SK-N-SH treated with all-trans-retinoic acid at 6 μM for 48 hours (cell line): Measurements from ENCODE around the gene GGNBP2.

Source experiments
- ATAC-seq: fragments of 200-7000 bp; cut with Tn5 transposase; 3 replicates; pipeline ENCODE4 v1.9.1; 2020; ENCODE audit warnings: mild to moderate bottlenecking, moderate library complexity
- ARNTL ChIP-seq: fragments of 450-650 bp; formaldehyde crosslinking; IDR thresholded peaks from 2 replicates; pipeline ENCODE4 v1.5.0; 2020; ENCODE audit warnings: low read depth, mild to moderate bottlenecking, moderate library complexity, borderline replicate concordance
- BACH2 ChIP-seq: fragments of 250-450 bp; sonication (Bioruptor Pico); IDR thresholded peaks from 2 replicates; pipeline ENCODE4 v1.9.0; 2021; ENCODE audit warnings: mild to moderate bottlenecking, borderline replicate concordance
- ESRRG ChIP-seq: fragments of 250-450 bp; sonication (Bioruptor Pico); IDR thresholded peaks from 2 replicates; pipeline ENCODE4 v1.6.1; 2021; ENCODE audit warnings: mild to moderate bottlenecking
- GLIS3 ChIP-seq: fragments of 250-450 bp; sonication (Bioruptor Pico); IDR thresholded peaks from 2 replicates; pipeline ENCODE4 v1.5.0; 2020; ENCODE audit warnings: mild to moderate bottlenecking, moderate library complexity
- ISL1 ChIP-seq: fragments of 250-450 bp; sonication (Bioruptor Pico); IDR thresholded peaks from 2 replicates; pipeline ENCODE4 v2.1.2; 2022; ENCODE audit warnings: mild to moderate bottlenecking, moderate library complexity
- OSR1 ChIP-seq: fragments of 250-450 bp; sonication (Bioruptor Pico); IDR thresholded peaks from 2 replicates; pipeline ENCODE4 v1.8.0; 2022; ENCODE audit warnings: moderate library complexity, mild to moderate bottlenecking, inconsistent platforms
- PPARA ChIP-seq: fragments of 250-450 bp; sonication (Bioruptor Pico); IDR thresholded peaks from 2 replicates; pipeline ENCODE4 v1.5.0; 2020; ENCODE audit warnings: mild to moderate bottlenecking, borderline replicate concordance
- RARB ChIP-seq: fragments of 250-450 bp; sonication (Bioruptor Pico); IDR thresholded peaks from 2 replicates; pipeline ENCODE4 v1.8.0; 2021; ENCODE audit warnings: mild to moderate bottlenecking, moderate library complexity
- SNAI2 ChIP-seq: fragments of 250-450 bp; sonication (Bioruptor Pico); IDR thresholded peaks from 2 replicates; pipeline ENCODE4 v1.5.0; 2020; ENCODE audit warnings: mild to moderate bottlenecking, moderate library complexity
- TCF4 ChIP-seq: fragments of 250-450 bp; sonication (Bioruptor Pico); IDR thresholded peaks from 2 replicates; pipeline ENCODE4 v1.8.0; 2021; ENCODE audit warnings: mild to moderate bottlenecking, moderate library complexity, borderline replicate concordance
- TOX ChIP-seq: fragments of 250-450 bp; sonication (Bioruptor Pico); IDR thresholded peaks from 2 replicates; pipeline ENCODE4 v1.8.0; 2021; ENCODE audit warnings: mild to moderate bottlenecking, moderate library complexity, borderline replicate concordance
- ZC3H10 ChIP-seq: fragments of 250-450 bp; sonication (Bioruptor Pico); IDR thresholded peaks from 2 replicates; pipeline ENCODE4 v1.5.1; 2021; ENCODE audit warnings: mild to moderate bottlenecking, moderate library complexity
- ZFP3 ChIP-seq: fragments of 250-450 bp; sonication (Bioruptor Pico); IDR thresholded peaks from 2 replicates; pipeline ENCODE4 v1.5.0; 2020; ENCODE audit warnings: mild to moderate bottlenecking, moderate library complexity
- ZFP30 ChIP-seq: fragments of 450-650 bp; formaldehyde crosslinking; IDR thresholded peaks from 2 replicates; pipeline ENCODE4 v1.5.0; 2022; ENCODE audit warnings: mild to moderate bottlenecking, moderate library complexity
- ZNF565 ChIP-seq: fragments of 450-650 bp; formaldehyde crosslinking; conservative IDR thresholded peaks from 2 replicates; pipeline ENCODE4 v1.5.0; 2020; ENCODE audit warnings: low read depth, mild to moderate bottlenecking, moderate library complexity
- ZNF70 ChIP-seq: fragments of 450-650 bp; formaldehyde crosslinking; IDR thresholded peaks from 2 replicates; pipeline ENCODE4 v1.5.0; 2020; ENCODE audit warnings: mild to moderate bottlenecking, moderate library complexity
- ZNF8 ChIP-seq: fragments of 450-650 bp; formaldehyde crosslinking; IDR thresholded peaks from 2 replicates; pipeline ENCODE4 v1.5.0; 2020; ENCODE audit warnings: mild to moderate bottlenecking, moderate library complexity
- TF ChIP-seq, protein P1 (sequence below): fragments of 250-450 bp; sonication (Bioruptor Pico); IDR thresholded peaks from 2 replicates; pipeline ENCODE4 v1.8.0; 2021; ENCODE audit warnings: low read depth, mild to moderate bottlenecking, moderate library complexity, borderline replicate concordance
- TF ChIP-seq, protein P2 (sequence below): fragments of 250-450 bp; sonication (Bioruptor Pico); IDR thresholded peaks from 2 replicates; pipeline ENCODE4 v1.5.0; 2020; ENCODE audit warnings: mild to moderate bottlenecking, moderate library complexity
- TF ChIP-seq, protein P3 (sequence below): fragments of 250-450 bp; sonication (Bioruptor Pico); IDR thresholded peaks from 2 replicates; pipeline ENCODE4 v1.5.1; 2020; ENCODE audit warnings: low read depth, mild to moderate bottlenecking, moderate library complexity
- TF ChIP-seq, protein P4 (sequence below): fragments of 250-450 bp; sonication (Bioruptor Pico); IDR thresholded peaks from 2 replicates; pipeline ENCODE4 v1.8.0; 2020; ENCODE audit warnings: mild to moderate bottlenecking, moderate library complexity, borderline replicate concordance
- TF ChIP-seq, protein P5 (sequence below): fragments of 250-450 bp; sonication (Bioruptor Pico); IDR thresholded peaks from 2 replicates; pipeline ENCODE4 v1.5.1; 2021; ENCODE audit warnings: mild to moderate bottlenecking, moderate library complexity

The GGNBP2 gene

DNA sequence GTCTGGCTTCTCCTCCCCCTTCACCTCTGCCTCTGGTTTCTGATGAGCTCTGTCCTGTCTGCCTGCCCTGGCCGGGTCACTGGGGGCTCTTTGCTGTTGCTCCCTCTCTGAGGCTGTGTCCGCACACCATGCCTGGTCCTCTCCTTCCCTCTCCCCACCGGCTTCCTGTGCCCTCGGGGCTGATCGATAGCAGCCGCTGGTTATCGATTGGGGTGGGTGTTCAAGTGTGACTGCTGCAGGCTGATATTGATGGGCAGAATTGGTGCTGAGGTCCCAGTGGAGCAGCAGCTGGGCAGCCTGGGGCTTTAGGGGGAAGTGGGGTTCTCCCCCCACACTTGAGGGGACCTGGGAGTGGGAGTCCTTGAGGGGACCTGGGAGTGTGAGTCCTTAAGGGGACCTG, 73.1 kb downstream of the GGNBP2 start:
- TF ChIP-seq ZC3H10 (CRISPR knock-in tag) = no peak
- no peak for TF ChIP-seq ESRRG
- TF ChIP-seq, protein P1, sequence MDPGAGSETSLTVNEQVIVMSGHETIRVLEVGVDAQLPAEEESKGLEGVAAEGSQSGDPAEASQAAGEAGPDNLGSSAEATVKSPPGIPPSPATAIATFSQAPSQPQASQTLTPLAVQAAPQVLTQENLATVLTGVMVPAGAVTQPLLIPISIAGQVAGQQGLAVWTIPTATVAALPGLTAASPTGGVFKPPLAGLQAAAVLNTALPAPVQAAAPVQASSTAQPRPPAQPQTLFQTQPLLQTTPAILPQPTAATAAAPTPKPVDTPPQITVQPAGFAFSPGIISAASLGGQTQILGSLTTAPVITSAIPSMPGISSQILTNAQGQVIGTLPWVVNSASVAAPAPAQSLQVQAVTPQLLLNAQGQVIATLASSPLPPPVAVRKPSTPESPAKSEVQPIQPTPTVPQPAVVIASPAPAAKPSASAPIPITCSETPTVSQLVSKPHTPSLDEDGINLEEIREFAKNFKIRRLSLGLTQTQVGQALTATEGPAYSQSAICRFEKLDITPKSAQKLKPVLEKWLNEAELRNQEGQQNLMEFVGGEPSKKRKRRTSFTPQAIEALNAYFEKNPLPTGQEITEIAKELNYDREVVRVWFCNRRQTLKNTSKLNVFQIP = no peak
- TF ChIP-seq SNAI2 (CRISPR knock-in tag) = no peak
- TF ChIP-seq ZFP30 (CRISPR knock-in tag) = no peak
- no peak for TF ChIP-seq PPARA (CRISPR knock-in tag)
- TF ChIP-seq, protein P2, sequence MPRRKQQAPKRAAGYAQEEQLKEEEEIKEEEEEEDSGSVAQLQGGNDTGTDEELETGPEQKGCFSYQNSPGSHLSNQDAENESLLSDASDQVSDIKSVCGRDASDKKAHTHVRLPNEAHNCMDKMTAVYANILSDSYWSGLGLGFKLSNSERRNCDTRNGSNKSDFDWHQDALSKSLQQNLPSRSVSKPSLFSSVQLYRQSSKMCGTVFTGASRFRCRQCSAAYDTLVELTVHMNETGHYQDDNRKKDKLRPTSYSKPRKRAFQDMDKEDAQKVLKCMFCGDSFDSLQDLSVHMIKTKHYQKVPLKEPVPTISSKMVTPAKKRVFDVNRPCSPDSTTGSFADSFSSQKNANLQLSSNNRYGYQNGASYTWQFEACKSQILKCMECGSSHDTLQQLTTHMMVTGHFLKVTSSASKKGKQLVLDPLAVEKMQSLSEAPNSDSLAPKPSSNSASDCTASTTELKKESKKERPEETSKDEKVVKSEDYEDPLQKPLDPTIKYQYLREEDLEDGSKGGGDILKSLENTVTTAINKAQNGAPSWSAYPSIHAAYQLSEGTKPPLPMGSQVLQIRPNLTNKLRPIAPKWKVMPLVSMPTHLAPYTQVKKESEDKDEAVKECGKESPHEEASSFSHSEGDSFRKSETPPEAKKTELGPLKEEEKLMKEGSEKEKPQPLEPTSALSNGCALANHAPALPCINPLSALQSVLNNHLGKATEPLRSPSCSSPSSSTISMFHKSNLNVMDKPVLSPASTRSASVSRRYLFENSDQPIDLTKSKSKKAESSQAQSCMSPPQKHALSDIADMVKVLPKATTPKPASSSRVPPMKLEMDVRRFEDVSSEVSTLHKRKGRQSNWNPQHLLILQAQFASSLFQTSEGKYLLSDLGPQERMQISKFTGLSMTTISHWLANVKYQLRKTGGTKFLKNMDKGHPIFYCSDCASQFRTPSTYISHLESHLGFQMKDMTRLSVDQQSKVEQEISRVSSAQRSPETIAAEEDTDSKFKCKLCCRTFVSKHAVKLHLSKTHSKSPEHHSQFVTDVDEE (CRISPR knock-in tag) = no peak
- TF ChIP-seq, protein P3, sequence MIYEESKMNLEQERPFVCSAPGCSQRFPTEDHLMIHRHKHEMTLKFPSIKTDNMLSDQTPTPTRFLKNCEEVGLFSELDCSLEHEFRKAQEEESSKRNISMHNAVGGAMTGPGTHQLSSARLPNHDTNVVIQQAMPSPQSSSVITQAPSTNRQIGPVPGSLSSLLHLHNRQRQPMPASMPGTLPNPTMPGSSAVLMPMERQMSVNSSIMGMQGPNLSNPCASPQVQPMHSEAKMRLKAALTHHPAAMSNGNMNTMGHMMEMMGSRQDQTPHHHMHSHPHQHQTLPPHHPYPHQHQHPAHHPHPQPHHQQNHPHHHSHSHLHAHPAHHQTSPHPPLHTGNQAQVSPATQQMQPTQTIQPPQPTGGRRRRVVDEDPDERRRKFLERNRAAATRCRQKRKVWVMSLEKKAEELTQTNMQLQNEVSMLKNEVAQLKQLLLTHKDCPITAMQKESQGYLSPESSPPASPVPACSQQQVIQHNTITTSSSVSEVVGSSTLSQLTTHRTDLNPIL (CRISPR knock-in tag) = no peak
- TF ChIP-seq ZNF565 (CRISPR knock-in tag) = no peak
- TF ChIP-seq ISL1 (CRISPR knock-in tag) = no peak
- no peak for TF ChIP-seq BACH2
- TF ChIP-seq ZFP3 (CRISPR knock-in tag) = no peak
- TF ChIP-seq OSR1 = no peak
- no peak for TF ChIP-seq ZNF8
- TF ChIP-seq TOX (CRISPR knock-in tag) = no peak
- TF ChIP-seq, protein P4, sequence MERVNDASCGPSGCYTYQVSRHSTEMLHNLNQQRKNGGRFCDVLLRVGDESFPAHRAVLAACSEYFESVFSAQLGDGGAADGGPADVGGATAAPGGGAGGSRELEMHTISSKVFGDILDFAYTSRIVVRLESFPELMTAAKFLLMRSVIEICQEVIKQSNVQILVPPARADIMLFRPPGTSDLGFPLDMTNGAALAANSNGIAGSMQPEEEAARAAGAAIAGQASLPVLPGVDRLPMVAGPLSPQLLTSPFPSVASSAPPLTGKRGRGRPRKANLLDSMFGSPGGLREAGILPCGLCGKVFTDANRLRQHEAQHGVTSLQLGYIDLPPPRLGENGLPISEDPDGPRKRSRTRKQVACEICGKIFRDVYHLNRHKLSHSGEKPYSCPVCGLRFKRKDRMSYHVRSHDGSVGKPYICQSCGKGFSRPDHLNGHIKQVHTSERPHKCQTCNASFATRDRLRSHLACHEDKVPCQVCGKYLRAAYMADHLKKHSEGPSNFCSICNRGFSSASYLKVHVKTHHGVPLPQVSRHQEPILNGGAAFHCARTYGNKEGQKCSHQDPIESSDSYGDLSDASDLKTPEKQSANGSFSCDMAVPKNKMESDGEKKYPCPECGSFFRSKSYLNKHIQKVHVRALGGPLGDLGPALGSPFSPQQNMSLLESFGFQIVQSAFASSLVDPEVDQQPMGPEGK (CRISPR knock-in tag) = no peak
- TF ChIP-seq ZNF70 (CRISPR knock-in tag) = no peak
- TF ChIP-seq, protein P5, sequence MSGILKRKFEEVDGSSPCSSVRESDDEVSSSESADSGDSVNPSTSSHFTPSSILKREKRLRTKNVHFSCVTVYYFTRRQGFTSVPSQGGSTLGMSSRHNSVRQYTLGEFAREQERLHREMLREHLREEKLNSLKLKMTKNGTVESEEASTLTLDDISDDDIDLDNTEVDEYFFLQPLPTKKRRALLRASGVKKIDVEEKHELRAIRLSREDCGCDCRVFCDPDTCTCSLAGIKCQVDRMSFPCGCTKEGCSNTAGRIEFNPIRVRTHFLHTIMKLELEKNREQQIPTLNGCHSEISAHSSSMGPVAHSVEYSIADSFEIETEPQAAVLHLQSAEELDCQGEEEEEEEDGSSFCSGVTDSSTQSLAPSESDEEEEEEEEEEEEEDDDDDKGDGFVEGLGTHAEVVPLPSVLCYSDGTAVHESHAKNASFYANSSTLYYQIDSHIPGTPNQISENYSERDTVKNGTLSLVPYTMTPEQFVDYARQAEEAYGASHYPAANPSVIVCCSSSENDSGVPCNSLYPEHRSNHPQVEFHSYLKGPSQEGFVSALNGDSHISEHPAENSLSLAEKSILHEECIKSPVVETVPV (CRISPR knock-in tag) = no peak
- no peak for TF ChIP-seq ARNTL
- no peak for TF ChIP-seq RARB (CRISPR knock-in tag)
- ATAC-seq = no peak

DNA sequence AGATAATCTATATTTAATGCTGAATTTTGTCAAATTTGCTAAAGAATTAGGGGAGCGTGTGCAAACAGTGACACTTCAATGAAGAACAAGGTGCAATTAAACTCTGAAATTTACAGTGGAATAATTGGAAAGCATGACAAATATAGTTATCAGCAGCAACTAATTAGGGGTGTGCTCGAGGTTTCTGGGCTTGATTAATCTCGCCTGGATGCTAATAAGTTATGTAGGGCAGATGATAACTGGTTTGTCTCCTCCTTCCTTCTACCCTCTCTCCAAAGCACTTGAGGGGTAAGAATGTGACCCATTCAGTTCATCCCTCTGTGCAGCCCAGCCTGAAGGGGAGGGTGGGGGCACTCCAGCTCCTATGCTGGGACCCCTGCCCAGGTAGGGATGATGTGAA, 78.6 kb downstream of the GGNBP2 start:
- ATAC-seq = no peak
- TF ChIP-seq SNAI2 (CRISPR knock-in tag) = no peak
- TF ChIP-seq ESRRG = no peak
- no peak for TF ChIP-seq ARNTL
- TF ChIP-seq TOX (CRISPR knock-in tag) = no peak
- no peak for TF ChIP-seq GLIS3 (CRISPR knock-in tag)
- TF ChIP-seq TCF4 = no peak
- TF ChIP-seq ISL1 (CRISPR knock-in tag) = no peak
- no peak for TF ChIP-seq ZFP3 (CRISPR knock-in tag)
- no peak for TF ChIP-seq ZC3H10 (CRISPR knock-in tag)
- TF ChIP-seq, protein P4 (CRISPR knock-in tag) = no peak
- no peak for TF ChIP-seq ZFP30 (CRISPR knock-in tag)
- TF ChIP-seq, protein P2 (CRISPR knock-in tag) = no peak
- no peak for TF ChIP-seq ZNF70 (CRISPR knock-in tag)
- TF ChIP-seq, protein P1 = no peak
- TF ChIP-seq ZNF8 = no peak
- no peak for TF ChIP-seq RARB (CRISPR knock-in tag)
- TF ChIP-seq, protein P3 (CRISPR knock-in tag) = no peak
